ENCODE data around the gene DPP6.
"Not testable (repeated sequence)": the region's sequence is repeated elsewhere in the genome, so short reads cannot be mapped to it uniquely, and the experiment has no call there.

Gene DPP6

DNA sequence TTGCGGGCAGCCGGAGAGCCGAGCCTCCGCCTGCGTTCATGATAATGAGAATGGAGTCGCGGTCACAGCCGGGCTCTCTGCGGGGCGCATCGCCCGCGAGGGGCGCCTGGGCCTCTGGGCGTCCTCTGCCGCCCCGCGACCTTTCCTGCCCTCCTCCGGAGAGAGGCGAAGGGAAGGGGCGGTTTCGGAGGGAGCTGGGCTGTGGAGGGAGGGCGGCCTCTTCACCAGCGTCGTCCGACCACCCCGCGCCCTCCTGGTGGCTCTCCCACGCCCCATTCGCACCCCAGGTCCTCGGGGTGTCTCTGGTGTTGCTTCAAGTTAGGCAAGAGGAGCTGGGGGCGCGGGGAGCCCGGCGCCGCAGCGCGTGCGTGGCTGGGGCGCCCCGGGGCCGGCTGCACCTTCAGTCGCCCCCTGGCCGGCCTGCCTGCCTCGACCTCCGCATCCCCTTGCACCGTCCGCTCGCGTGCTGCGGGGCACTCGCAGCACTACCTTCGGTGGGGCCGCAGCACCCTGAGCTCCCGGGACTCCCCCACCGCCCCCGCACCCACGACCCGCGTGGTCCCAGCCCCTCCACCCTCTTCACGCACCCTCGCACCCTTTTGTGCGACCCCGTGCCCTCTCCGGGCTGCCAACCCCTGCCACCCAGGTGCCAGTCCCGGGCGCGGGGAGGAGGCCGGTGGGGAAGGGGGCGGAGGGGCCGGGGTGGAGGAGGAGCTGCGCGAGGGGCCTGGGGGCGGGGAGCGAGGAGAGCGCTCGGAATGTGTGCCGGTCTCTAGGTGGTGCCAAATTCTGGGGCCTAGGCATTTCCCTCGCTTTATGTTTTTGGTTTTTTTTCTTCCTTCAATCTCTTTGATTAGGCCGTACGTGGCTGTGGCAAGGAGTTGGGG, at the start of gene DPP6:
DPP6 (plus strand) TSS at position 756 of the 887 bp plus-strand sequence.
- H3K9me3 ChIP-seq (ENCODE audit: control insufficient read depth, insufficient read depth, low read length); H3K36me3 ChIP-seq (ENCODE audit: insufficient read depth, low read length); H3K4me1 ChIP-seq (ENCODE audit: insufficient read depth, low read length): not testable (repeated sequence)
- peak within 1 kb of the TSS; percentile 44; the same call in 1 of the 2 replicates for H3K9ac ChIP-seq (ENCODE audit: low read depth, low read length)

- H3K4me1 ChIP-seq (ENCODE audit: insufficient read depth, low read length); H3K9me3 ChIP-seq (ENCODE audit: control insufficient read depth, insufficient read depth, low read length); H3K9ac ChIP-seq (ENCODE audit: low read depth, low read length); H3K36me3 ChIP-seq (ENCODE audit: insufficient read depth, low read length): not testable (repeated sequence)
Observed at GRCh38 chr7:154009423-154009911, 42.7 kb upstream of the DPP6 start.

DNA sequence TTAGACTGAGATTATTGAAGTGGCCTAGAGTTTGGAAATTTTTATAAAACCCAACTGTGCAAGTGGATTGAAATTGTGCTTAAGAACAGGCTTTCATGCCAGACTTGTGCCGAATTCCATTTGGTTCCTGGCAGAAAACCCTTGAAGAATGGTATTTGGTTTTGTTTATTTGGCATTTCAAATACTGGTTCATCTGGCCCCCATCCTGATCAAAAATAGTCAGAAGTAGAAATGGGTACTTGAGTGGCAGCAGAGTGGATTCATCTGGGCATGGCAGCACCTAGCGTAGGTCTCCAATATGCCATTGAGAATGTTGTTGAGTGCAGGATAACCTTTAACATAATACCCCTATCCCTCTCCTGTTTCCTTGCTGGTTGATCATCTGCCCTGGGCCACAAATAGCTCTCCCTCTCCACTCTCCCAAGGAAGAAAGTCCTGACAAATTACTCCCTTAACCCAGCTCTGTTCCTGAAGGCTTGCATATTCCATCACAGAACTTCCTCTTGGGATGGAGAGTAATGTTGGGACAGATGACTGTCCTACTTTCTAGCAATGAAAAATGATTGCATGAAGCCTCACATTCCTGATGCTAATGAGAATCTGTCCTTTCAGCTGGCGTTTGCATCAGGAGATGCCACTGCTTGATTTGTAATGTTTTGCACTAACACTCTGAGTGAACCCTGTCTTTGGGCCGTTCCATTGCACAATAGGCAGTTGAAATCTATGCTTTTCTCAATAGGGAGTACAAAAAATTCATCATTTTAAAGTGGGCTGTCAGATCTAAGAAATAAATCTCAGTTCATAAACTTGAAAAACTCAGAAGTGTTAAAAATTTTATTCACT, 41.3 kb upstream of the DPP6 start:
- not testable (repeated sequence) for H3K9ac ChIP-seq (ENCODE audit: low read depth, low read length)

DNA sequence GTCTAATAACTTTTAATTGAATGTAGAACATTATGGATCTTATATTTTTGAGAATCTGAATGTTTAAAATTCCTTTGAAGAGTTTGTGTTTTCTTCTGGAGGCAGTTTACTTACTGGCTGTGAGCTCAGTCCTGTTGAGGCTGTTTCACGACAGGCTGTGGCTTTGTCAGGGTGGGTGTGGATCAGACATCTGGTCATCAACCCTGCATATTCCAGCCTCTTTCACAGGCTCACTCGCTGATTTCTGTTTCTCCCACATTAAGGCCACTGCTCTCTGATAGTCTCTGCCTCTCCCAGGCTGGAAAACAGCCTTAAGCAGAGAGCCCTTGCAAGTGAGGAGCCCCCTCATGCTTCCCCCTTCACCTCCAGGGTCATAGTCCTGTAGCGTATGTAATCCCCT, 39.4 kb upstream of the DPP6 start:
- H3K9ac ChIP-seq (ENCODE audit: low read depth, low read length); H3K36me3 ChIP-seq (ENCODE audit: insufficient read depth, low read length); H3K9me3 ChIP-seq (ENCODE audit: control insufficient read depth, insufficient read depth, low read length); H3K4me1 ChIP-seq (ENCODE audit: insufficient read depth, low read length): not testable (repeated sequence)

More for the DNA sequence above, 41.3 kb upstream of the DPP6 start:
- H3K4me1 ChIP-seq (ENCODE audit: insufficient read depth, low read length); H3K9me3 ChIP-seq (ENCODE audit: control insufficient read depth, insufficient read depth, low read length); H3K36me3 ChIP-seq (ENCODE audit: insufficient read depth, low read length): not testable (repeated sequence)

- not testable (repeated sequence) for H3K9me3 ChIP-seq (ENCODE audit: control insufficient read depth, insufficient read depth, low read length); H3K9ac ChIP-seq (ENCODE audit: low read depth, low read length); H3K36me3 ChIP-seq (ENCODE audit: insufficient read depth, low read length); H3K4me1 ChIP-seq (ENCODE audit: insufficient read depth, low read length)
Observed at GRCh38 chr7:154015636-154016035, 36.6 kb upstream of the DPP6 start.

DNA sequence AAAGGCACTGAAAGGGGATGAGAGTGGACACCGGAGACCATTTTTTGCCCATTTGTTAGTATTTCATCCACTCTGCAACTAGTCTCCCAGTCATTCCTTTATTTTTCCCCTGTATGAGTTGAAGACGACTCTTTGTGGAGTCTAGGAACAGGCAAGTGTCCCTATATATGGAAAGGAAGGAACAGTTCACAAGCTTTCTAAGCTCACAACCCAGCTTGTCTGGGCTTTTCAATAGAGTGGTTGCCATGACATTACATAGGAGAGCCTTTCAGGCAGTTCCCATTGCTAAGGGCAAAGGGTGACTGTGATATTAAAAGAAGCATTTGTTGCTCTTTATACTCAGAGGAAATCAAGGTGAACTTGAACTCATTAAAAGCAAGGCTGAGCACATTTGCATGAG, 33.8 kb upstream of the DPP6 start:
- not testable (repeated sequence) for H3K36me3 ChIP-seq (ENCODE audit: insufficient read depth, low read length); H3K4me1 ChIP-seq (ENCODE audit: insufficient read depth, low read length); H3K9ac ChIP-seq (ENCODE audit: low read depth, low read length); H3K9me3 ChIP-seq (ENCODE audit: control insufficient read depth, insufficient read depth, low read length)

GRCh38 chr7:154027805-154028204, 24.4 kb upstream of the DPP6 start:
- H3K36me3 ChIP-seq (ENCODE audit: insufficient read depth, low read length); H3K4me1 ChIP-seq (ENCODE audit: insufficient read depth, low read length); H3K9ac ChIP-seq (ENCODE audit: low read depth, low read length); H3K9me3 ChIP-seq (ENCODE audit: control insufficient read depth, insufficient read depth, low read length): not testable (repeated sequence)

- not testable (repeated sequence) for H3K4me1 ChIP-seq (ENCODE audit: insufficient read depth, low read length); H3K36me3 ChIP-seq (ENCODE audit: insufficient read depth, low read length); H3K9me3 ChIP-seq (ENCODE audit: control insufficient read depth, insufficient read depth, low read length); H3K9ac ChIP-seq (ENCODE audit: low read depth, low read length)
Observed at GRCh38 chr7:154030476-154031080, 21.6 kb upstream of the DPP6 start.

DNA sequence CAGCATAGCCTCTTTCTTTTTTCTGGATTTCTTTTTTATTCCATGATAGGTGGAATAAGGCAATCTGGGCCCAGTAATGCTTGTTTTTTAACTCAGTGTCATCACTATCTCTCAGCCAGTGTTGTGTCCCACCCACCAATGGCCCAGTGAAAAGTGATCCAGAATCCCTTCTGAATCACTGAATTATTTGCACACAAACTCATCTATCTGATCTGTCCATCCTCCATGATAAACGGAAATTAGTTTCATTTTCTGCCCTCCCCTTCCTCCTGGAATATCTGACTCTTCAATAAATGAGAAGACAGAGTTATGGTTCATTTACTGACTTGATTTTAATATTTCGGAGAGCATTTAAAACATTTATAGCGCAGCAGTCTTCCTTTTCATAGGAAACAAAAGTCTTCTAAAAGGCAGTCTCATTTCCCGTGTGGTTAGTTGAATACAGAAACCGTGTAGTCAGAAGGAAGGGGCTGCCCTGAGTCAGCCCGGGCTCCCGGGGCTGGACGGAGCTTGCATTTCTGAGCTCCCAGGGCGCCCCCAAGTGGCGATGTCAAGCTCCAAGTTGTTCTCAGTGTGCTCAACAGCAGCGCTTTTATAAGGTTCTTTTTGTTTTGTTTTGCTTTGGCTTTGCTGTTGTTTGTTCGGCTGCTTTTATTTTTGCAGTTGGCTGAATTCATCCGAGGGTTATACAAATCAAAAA, 12.6 kb upstream of the DPP6 start:
- not testable (repeated sequence) for H3K9me3 ChIP-seq (ENCODE audit: control insufficient read depth, insufficient read depth, low read length); H3K9ac ChIP-seq (ENCODE audit: low read depth, low read length); H3K4me1 ChIP-seq (ENCODE audit: insufficient read depth, low read length); H3K36me3 ChIP-seq (ENCODE audit: insufficient read depth, low read length)

DNA sequence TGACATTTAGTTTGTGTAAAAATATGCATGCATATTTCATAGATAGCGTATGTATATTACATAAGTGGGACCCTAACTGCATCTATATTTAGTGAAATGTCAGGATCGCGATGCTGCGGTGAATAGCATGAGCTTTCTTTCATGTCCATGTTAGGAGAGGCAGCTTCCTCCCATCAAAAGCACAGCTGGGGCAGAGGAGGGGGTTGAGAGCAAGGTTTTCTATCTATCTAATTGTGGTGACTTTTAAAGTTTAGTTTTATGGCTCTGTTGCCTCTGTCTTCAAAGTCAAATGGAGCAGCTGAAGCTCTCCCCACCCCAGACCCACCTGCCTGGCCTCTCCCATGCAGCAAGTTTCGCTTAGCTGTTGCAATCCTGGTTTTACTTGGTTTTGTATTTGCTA, 1.8 kb upstream of the DPP6 start:
- not testable (repeated sequence) for H3K4me1 ChIP-seq (ENCODE audit: insufficient read depth, low read length); H3K9me3 ChIP-seq (ENCODE audit: control insufficient read depth, insufficient read depth, low read length); H3K36me3 ChIP-seq (ENCODE audit: insufficient read depth, low read length)
- H3K9ac ChIP-seq (ENCODE audit: low read depth, low read length), result peak overlapping the region; percentile 24; the same call in 1 of the 2 replicates

- not testable (repeated sequence) for H3K4me1 ChIP-seq (ENCODE audit: insufficient read depth, low read length); H3K36me3 ChIP-seq (ENCODE audit: insufficient read depth, low read length); H3K9me3 ChIP-seq (ENCODE audit: control insufficient read depth, insufficient read depth, low read length)
- H3K9ac ChIP-seq (ENCODE audit: low read depth, low read length), result peak overlapping the region; percentile 44; the same call in 1 of the 2 replicates
Observed at GRCh38 chr7:154051006-154051642, 1.1 kb upstream of the DPP6 start.

DNA sequence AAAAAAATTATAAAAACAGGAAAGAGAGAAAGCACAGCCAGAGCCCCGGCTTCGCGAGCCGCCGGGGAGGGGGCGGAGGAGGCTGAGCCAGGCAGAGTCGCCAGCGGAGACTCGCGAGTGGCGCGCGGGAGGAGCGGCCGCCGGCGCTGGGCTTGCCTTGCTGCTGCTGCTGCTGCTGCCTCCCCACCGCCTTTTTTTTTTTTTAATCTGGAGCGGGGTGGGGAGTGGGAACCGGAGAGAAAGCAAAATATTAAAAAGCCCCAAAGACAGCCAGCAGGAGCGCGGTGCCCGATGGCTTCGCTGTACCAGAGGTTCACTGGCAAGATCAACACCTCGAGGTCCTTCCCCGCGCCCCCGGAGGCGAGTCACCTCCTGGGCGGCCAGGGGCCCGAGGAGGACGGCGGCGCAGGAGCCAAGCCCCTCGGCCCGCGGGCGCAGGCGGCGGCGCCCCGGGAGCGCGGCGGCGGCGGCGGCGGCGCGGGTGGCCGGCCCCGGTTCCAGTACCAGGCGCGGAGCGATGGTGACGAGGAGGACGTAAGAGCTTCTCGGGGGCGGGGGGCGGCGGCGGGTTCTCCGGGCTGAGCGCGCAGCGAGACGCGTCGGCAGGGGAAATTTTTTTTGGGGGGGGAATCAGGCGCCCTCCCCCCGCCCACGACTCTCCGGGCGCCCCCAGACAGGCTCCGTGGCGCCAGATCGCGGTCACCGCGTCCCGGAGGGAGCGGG, 493 bp downstream of the DPP6 start:
- H3K36me3 ChIP-seq (ENCODE audit: insufficient read depth, low read length); H3K9me3 ChIP-seq (ENCODE audit: control insufficient read depth, insufficient read depth, low read length); H3K4me1 ChIP-seq (ENCODE audit: insufficient read depth, low read length): not testable (repeated sequence)
- H3K9ac ChIP-seq (ENCODE audit: low read depth, low read length), result peak overlapping the region; percentile 28; the same call in 1 of the 2 replicates

DNA sequence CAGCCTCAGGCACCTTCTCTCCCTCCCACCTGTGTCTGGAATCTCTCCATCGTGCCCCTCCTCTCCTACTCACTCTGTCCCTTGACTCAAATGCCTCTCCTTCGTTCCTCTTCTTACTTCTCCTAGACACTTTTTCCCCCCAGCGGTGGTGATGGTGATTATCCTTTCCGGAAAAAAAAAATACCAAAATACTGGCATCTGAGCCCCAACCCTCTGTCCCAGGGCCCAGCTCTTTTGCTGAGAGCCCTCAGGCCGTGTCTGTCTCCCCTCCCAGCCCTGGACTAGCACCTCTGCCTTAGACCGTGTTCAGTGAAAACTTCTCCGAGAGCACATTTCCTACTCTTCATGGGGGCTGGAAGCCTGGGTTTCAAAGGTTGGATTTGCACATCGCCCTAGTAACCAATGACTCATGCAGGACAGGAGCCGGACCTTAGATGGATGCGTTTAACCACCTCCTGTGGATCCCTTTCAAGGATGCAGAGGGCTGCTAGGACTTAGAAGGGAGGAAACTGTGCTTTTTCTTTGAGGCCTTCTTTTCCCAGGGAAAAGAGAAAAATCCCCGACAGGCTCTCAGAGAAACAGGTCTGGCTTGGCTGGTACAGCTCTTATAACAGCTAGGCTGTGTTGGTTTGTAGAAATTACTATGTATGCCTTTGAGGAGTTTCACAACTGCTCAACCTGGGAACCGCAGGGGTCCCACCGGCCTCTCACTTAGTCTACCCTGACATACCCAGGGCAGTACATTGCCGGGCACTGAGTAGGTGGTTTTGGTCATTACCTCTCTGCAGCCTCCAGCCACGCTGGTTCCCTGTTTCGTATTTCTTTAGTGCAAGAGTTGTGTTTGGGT, 1.5 kb downstream of the DPP6 start:
- H3K9me3 ChIP-seq (ENCODE audit: control insufficient read depth, insufficient read depth, low read length); H3K9ac ChIP-seq (ENCODE audit: low read depth, low read length); H3K4me1 ChIP-seq (ENCODE audit: insufficient read depth, low read length); H3K36me3 ChIP-seq (ENCODE audit: insufficient read depth, low read length): not testable (repeated sequence)

Measured in ES-I3 (cell line).